ENCODE results near the gene SP6. TPM values are rescaled to one million over a fixed set of nuclear protein-coding genes. Genes with fewer than 3 reads are reported as not detected.

SP6 gene
- total and polyA plus RNA-seq, 7 donors, result 0.04 to 0.27 (median 0.16) TPM; not detected in 4

DNA sequence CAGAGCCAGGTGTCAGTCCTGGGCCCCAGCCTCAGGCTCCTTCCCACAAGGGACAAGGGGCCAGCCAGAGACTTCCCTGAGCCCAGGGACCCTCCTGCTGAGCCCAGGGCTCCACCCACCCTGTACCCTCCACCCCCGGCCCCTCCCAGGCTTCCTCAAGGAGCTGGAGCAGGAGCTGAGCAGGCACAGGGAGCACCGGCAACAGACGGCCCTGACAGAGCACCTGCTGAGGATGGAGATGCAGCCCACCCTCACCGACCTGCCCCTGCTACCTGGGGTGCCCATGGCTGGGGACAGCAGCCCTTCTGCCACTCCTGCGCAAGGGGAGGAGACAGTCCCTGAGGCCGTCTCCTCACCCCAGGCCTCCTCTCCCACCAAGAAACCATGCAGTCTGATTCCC, 14.4 kb downstream of the SP6 start:
- peaks cover 19% of the 10 kb centered on the region for H3K4me1 ChIP-seq
- DNase-seq, result no peak
- TF ChIP-seq, protein P1, sequence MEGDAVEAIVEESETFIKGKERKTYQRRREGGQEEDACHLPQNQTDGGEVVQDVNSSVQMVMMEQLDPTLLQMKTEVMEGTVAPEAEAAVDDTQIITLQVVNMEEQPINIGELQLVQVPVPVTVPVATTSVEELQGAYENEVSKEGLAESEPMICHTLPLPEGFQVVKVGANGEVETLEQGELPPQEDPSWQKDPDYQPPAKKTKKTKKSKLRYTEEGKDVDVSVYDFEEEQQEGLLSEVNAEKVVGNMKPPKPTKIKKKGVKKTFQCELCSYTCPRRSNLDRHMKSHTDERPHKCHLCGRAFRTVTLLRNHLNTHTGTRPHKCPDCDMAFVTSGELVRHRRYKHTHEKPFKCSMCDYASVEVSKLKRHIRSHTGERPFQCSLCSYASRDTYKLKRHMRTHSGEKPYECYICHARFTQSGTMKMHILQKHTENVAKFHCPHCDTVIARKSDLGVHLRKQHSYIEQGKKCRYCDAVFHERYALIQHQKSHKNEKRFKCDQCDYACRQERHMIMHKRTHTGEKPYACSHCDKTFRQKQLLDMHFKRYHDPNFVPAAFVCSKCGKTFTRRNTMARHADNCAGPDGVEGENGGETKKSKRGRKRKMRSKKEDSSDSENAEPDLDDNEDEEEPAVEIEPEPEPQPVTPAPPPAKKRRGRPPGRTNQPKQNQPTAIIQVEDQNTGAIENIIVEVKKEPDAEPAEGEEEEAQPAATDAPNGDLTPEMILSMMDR (IDR thresholded peaks at IDR 0.05), result no peak
- 81 to 91% (median 84%) methylated on average over 3 to 6 of the region's 6 CpGs for WGBS, 3 donors
- H3K36me3 ChIP-seq (ENCODE audit: insufficient read depth in 1 of 2, low read depth in 1 of 2), result peaks cover 0 to 31% of the 10 kb centered on the region in 2 donors
- ATAC-seq, result no peak
- H3K27me3 ChIP-seq (ENCODE audit: insufficient read depth in 3 of 3, low read length in 2 of 3), result no peaks in the 10 kb centered on the region
- no peaks in the 10 kb centered on the region for H3K9me3 ChIP-seq
- intact Hi-C loops (cut with DNase I), result no loop called here
- no peak overlapping the region for H3K4me3 ChIP-seq
- no peak overlapping the region for H3K27ac ChIP-seq

DNA sequence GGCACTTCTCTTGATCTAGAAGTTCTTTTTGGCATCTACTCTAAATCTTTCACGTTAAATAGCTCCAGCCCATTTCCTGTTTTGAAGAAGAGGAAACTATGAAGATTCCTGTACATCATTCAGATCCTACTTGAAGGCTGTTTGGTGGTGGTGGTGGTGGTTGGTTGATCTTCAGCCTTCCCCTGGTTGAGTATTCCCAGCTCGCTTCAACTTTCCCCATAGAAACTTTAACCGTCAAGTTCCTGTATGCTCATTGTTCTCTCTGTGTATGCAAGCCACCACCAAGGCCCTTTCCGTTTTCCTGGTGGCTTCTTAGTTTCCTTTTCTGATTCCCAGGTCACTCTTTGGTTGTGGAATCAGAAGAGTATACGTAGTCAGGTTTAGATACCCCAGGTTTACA, 16.2 kb downstream of the SP6 start:
- Histone ChIP-seq H3K9me3 (no peaks in the 10 kb centered on the region), H3K27ac (peak overlapping the region; percentile 30), H3K4me3 (no peak overlapping the region), H3K27me3 (ENCODE audit: insufficient read depth in 3 of 3, low read length in 2 of 3) (no peaks in the 10 kb centered on the region), H3K4me1 (peaks cover 21% of the 10 kb centered on the region), H3K36me3 (ENCODE audit: insufficient read depth in 1 of 2, low read depth in 1 of 2) (peaks cover 0 to 31% of the 10 kb centered on the region in 2 donors)
- no peak for DNase-seq
- 55 to 57% (median 56%) methylated on average over 5 of the region's 5 CpGs for WGBS, 3 donors
- no peak for ATAC-seq
- TF ChIP-seq, protein P1 (IDR thresholded peaks at IDR 0.05), result no peak
- intact Hi-C loops (cut with DNase I), result loop anchor here in 1 of 2 donors (5.0 kb wide), 1 partner anchor 118 kb away; no protein-coding TSS in a partner anchor

DNA sequence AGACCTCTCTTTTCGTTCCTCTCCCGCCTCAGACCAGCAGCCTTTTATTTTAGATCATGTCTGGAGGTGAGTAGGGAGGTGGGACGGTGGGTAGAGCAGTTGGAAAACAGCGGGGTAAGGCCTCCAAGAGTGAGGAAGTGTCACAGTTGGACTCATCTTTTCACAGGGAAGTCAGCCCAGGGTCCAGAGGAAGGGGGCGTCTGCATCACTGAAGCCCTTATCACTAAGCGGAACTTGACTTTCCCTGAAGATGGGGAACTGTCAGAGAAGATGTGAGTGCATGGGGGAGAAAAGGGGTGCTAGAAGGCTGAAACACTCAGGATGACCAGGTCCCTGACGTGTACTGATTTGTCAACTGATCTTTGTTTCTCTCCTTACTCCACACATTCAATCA, 19.0 kb downstream of the SP6 start:
- intact Hi-C loops (cut with DNase I), result loop anchor here in 1 of 2 donors (5.0 kb wide), 1 partner anchor 120 kb away; no protein-coding TSS in a partner anchor
- 9 to 12% (median 9%) methylated on average over 7 of the region's 7 CpGs for WGBS, 3 donors
- Histone ChIP-seq H3K36me3 (ENCODE audit: insufficient read depth in 1 of 2, low read depth in 1 of 2) (peaks cover 3 to 36% of the 10 kb centered on the region in 2 donors), H3K27ac (peak overlapping the region; percentile 76), H3K9me3 (no peaks in the 10 kb centered on the region), H3K4me3 (peak overlapping the region; percentile 93), H3K27me3 (ENCODE audit: insufficient read depth in 3 of 3, low read length in 2 of 3) (no peaks in the 10 kb centered on the region), H3K4me1 (peaks cover 23% of the 10 kb centered on the region)
- ATAC-seq, result peak; percentile 2 to 11 (median 5)
- DNase-seq, result peak in 1 of 2 donors; percentile 40
- TF ChIP-seq, protein P1 (IDR thresholded peaks at IDR 0.05), result no peak

DNA sequence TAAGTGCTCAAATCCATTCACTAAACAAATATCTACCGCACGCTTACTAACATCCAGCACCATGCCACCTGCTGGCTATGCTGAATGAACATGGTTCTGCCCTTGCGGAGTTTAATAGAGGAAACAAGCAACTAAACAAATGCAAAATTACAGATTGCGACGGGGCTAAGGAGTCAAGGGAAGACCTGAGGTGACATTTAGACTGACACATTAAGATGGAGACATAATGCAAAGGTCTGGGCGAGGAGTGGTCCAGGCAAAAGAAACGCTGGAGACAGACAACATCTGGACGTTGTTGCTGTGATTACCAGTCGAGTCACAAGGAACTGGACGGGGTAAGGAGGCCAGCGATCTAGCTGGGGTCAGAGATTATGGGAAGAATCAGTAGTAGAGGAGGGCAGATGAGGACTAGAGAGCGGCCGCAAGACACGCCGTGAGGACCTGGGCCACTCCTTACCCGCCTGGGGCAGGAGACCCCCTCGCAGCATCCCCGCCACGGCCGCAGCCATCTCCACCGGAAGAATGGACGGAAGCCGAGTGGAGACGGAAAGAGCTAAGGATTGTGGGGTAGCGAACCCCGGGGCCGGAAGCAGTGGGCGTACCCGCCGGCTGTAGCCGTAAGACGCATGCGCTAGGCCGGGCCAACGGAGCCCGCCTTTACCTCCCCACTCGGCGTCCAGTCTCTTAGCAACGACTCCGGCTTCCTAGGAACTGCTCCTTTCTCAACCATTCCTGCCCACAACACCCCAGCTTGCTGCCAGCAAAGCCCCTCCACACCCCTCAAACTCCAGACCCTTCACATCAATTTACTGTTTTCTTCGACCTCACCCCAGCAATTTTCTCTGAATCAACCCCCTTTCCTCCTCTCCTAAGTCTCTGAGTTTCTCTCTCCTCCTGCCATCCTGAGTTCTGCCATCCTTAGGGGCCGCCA, 19.7 kb downstream of the SP6 start, which contains the start of the genes LRRC46 and MRPL10:
Gene LRRC46, plus strand, starts transcription at position 668 of the 931 bp plus-strand sequence. CDS start 320 bp downstream, outside the sequence.
Gene MRPL10, minus strand, starts transcription at position 539 of the 931 bp plus-strand sequence. Its CDS starts 30 bp downstream, at position 509.
- ATAC-seq (peak; percentile 97 to 99 (median 98)), DNase-seq (peak; percentile 91 to 96)
- H3K9me3 ChIP-seq, result no peaks in the 10 kb centered on the region
- H3K27me3 ChIP-seq (ENCODE audit: insufficient read depth in 3 of 3, low read length in 2 of 3), result no peaks in the 10 kb centered on the region
- peaks cover 23% of the 10 kb centered on the region for H3K4me1 ChIP-seq
- intact Hi-C loops (cut with DNase I), result loop anchor here in 1 of 2 donors (5.0 kb wide), 1 partner anchor 121 kb away; no protein-coding TSS in a partner anchor
- H3K36me3 ChIP-seq (ENCODE audit: insufficient read depth in 1 of 2, low read depth in 1 of 2), result peaks cover 7 to 36% of the 10 kb centered on the region in 2 donors
- TF ChIP-seq, protein P1 (IDR thresholded peaks at IDR 0.05), result no peak
- peak within 1 kb of the TSS; percentile 76 for H3K27ac ChIP-seq
- WGBS, 3 donors, result 0 to 1% (median 0%) methylated on average over 39 to 42 of the region's 42 CpGs
- peak within 1 kb of the TSS; percentile 93 for H3K4me3 ChIP-seq
